ENCODE data around the gene DEFB116.
"Not testable (repeated sequence)": the region's sequence is repeated elsewhere in the genome, so short reads cannot be mapped to it uniquely, and the experiment has no call there.

DEFB116 gene, protein sequence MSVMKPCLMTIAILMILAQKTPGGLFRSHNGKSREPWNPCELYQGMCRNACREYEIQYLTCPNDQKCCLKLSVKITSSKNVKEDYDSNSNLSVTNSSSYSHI

GRCh38 chr20:31308535-31309162 is at the start of gene DEFB116:
TSS of gene DEFB116 (minus strand) at chr20:31308585. CDS start at chr20:31308585, 0 bp downstream.
- DNase-seq = no peak

GRCh38 chr20:31355981-31356380 is 47.6 kb upstream of the DEFB116 start:
- no peak for DNase-seq

DNA sequence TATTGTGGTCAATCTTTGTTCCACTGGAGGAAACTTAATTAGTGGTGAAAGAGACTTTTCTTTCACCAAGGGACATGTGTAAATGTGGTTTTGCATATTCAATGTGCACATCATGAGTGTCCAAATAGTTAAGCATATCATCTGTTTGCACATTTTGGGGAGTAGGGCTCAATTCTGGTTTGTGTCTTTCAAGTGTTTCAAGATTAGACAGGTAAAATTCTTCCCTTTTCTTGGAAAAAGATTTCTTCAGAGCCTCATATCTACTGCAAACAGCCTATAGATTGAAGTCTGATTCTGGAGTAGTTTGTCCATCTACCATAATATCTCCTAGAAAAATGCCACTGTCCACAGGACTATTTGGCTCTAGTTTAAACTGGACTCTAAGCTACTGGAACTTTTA is 33.1 kb upstream of the DEFB116 start:
- DNase-seq = no peak

GRCh38 chr20:31330893-31331292 is 22.5 kb upstream of the DEFB116 start:
- no peak for DNase-seq

DNA sequence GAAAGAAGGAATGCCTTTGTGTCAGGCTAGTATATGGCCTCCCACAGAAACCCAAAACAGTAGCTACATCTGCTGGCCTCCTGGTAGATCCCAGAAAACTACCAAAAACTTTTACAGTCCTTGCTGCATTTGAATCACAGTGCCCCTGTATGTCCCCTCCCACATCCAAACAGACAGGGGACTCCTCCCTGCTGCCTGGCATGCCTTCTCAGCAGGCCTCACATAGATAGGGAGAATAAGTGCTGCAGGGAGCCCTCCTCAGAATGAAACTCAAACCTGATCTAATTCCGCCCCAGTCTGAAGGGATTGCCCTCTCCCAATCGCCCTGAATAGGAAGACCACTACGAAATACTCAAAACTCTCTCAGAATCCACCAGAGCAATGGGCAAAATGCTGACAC is 14.1 kb upstream of the DEFB116 start:
- no peak for DNase-seq

- not testable (repeated sequence) for DNase-seq
Observed at GRCh38 chr20:31284964-31285363, 23.4 kb downstream of the DEFB116 start.

- DNase-seq = no peak
Observed at GRCh38 chr20:31278178-31278577, 30.2 kb downstream of the DEFB116 start.

DNA sequence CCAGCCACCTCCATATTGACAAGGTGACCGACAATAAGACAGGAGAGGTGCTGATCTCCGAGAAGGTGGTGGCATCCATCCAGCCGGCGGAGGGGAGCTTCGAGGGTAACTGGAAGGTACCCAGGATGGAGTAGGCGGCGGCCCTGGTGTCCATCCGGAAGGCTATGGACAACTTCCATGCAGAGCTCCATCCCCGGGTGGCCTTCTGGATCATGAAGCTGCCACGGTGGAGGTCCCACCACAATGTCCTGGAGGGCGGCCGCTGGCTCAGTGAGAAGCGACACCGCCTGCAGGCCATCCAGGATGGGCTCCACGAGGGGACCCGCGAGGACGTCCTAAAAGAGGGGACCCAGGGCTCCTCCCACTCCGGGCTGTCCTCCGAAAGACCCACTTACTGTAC is 33.9 kb downstream of the DEFB116 start:
- no peak for DNase-seq

DNA sequence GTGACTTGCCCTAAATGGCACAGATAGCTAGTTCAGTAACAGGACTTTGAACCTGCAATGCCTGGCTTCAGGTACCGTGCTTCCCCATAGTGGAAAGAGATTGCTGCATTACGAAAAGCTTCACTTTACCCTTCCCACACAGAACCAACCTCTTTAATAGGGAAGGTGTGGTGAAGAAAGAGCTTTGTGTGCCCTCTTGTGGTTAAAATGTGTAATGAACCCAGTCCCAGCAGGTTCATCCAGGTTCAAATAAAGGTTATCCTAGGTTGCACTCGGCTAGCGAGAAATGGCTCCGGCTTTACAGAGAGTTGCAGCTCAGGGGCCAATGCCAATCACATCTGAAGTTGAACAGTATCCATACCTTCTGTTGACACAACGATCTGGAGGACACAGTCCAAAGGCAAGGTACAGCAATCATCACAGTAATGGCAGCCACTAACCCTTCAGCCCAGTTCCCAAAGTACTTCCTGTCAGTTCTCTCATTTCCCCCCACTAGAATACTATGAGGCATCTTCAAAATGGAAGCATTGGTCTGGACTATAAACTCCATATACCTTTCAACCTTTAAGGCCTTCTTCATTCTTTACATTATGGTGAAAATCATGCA is 48.0 kb downstream of the DEFB116 start:
- DNase-seq = no peak

DNA sequence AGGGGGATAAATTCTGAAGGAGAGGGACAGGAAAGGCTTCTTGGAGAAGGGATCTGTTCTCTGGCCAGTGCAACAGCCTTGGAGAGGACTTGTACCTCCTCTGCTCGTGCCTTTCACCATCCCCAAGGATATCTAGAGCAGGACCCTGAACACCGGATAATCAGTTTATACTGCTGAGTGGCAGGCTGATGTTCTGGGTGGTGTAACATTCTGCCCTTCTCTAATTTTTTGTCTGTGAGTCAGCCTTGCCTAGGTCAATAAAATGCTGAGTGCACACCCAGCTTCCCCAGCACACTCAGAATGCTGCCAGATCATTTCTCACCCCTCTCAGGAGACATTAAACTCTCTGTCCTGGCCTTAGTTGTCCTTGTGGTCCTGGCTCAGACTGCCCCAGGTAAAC is 51.0 kb downstream of the DEFB116 start, which contains the start of gene DEFB115:
TSS of gene DEFB115 (plus strand) at position 301 of the 400 bp plus-strand sequence. CDS start at position 301, 0 bp downstream.
- no peak for DNase-seq

- no peak for DNase-seq
Observed at GRCh38 chr20:31256959-31257358, 51.4 kb downstream of the DEFB116 start.
